Kidney (tissue), 14 donors: Measurements from ENCODE around the gene TAF3. TPM values are rescaled to one million over a fixed set of nuclear protein-coding genes. Genes with fewer than 3 reads are reported as not detected.

Source experiments
- DNase-seq, 5 donors: peaks; one replicate each; pipeline ENCODE4 v3.0.0-alpha.2; 2013 to 2020
- FAIRE-seq: peaks from 2 replicates; lab custom pipeline; 2012; peaks lifted over from hg19 to GRCh38; lab: Jason Lieb, UNC
- H3K27ac ChIP-seq, 2 donors: one replicate each; pipeline ENCODE4 v1.7.0; 2013; ENCODE audit warnings: low read depth in 2 of 2, low read length in 2 of 2, inconsistent platforms in 1 of 2
- H3K27me3 ChIP-seq: one replicate; pipeline ENCODE4 v1.7.1; 2013; ENCODE audit warnings: low read length, inconsistent platforms; ENCODE audit not compliant: control insufficient read depth, insufficient read depth
- H3K36me3 ChIP-seq, 3 donors: one replicate each; pipeline versions ENCODE4 v1.7.0 to v1.7.1; 2013; ENCODE audit warnings: low read length in 3 of 3, control low read depth in 1 of 3, inconsistent platforms in 1 of 3; ENCODE audit not compliant: insufficient read depth in 3 of 3, control insufficient read depth in 2 of 3
- H3K4me1 ChIP-seq, 3 donors: one replicate each; pipeline versions ENCODE4 v1.7.0 to v1.7.1; 2013; ENCODE audit warnings: low read length in 3 of 3, inconsistent platforms in 1 of 3, low read depth in 1 of 3; ENCODE audit not compliant: control insufficient read depth in 2 of 3, insufficient read depth in 2 of 3
- H3K4me3 ChIP-seq, 3 donors: one replicate each; pipeline versions ENCODE4 v1.7.0 to v1.8.1; 2013; ENCODE audit warnings: low read length in 3 of 3, control low read depth in 1 of 3, inconsistent platforms in 1 of 3
- H3K9ac ChIP-seq, 3 donors: one replicate each; pipeline versions ENCODE4 v1.7.0 to v1.7.1; 2013; ENCODE audit warnings: low read length in 3 of 3, control low read depth in 1 of 3, inconsistent platforms in 1 of 3
- H3K9me3 ChIP-seq, 3 donors: one replicate each; pipeline versions ENCODE4 v1.7.0 to v1.7.1; 2013; ENCODE audit warnings: low read length in 3 of 3, control low read depth in 1 of 3, inconsistent platforms in 1 of 3; ENCODE audit not compliant: control insufficient read depth in 2 of 3, insufficient read depth in 1 of 3
- CTCF ChIP-seq: IDR thresholded peaks from 3 replicates; pipeline ENCODE4 v1.5.1; 2012; ENCODE audit warnings: mild to moderate bottlenecking, moderate library complexity, borderline replicate concordance; ENCODE audit not compliant: insufficient read depth; ENCODE audit errors: extremely low read depth
- intact Hi-C: fragments of 100-400 bp; cut with DNase I; formaldehyde crosslinking; loops from one replicate; pipeline ENCODE4 v1.11.1; 2022
- polyA plus RNA-seq: library from polyadenylated mRNA; stranded (reverse); fragments of 350-450 nt; fragmentation: Illumina TruSeq; extraction: RNeasy Lipid Tissue Mini Kit (QIAGEN cat#74804); gene quantifications from one replicate; pipeline ENCODE4 v1.2.3, GENCODE V29; 2014; ENCODE audit warnings: low read depth, low replicate concordance; ENCODE audit not compliant: insufficient read depth
- total RNA-seq: library from RNA; stranded (reverse); fragmentation: NEBNext Ultra II Directional; extraction: Animal tissue kit (Norgen Biotek cat#: 25700); gene quantifications from one replicate; pipeline ENCODE4 v1.2.1, GENCODE V29; 2021
- donor health status: control.
- donor health status: control.
- donor health status: control.
- donor health status: control.
- donor health status: control.
- donor health status: DM: yes; HTN: yes; CAD: no.
- donor health status: Normal renal cell carcinoma (clear cell type).

Gene TAF3
- total and polyA plus RNA-seq, 2 donors from 2014 or later: 4.0 to 8.7 TPM

- intact Hi-C loops: no loop called here
- Histone ChIP-seq H3K27ac (no peak overlapping the region), H3K4me3 (no peak overlapping the region), H3K4me1 (no peaks in the 10 kb centered on the region), H3K9me3 (no peaks in the 10 kb centered on the region), H3K9ac (no peak overlapping the region), H3K36me3 (no peaks in the 10 kb centered on the region), H3K27me3 (no peaks in the 10 kb centered on the region)
- TF ChIP-seq CTCF: no peak
- DNase-seq: no peak
- no peak for FAIRE-seq
These were observed 69.0 kb downstream of the TAF3 start for GRCh38 chr10:7887174-7887816.

GRCh38 chr10:7889947-7890542 is 71.7 kb downstream of the TAF3 start:
- no peak overlapping the region for H3K27ac ChIP-seq
- intact Hi-C loops: no loop called here
- no peaks in the 10 kb centered on the region for H3K9me3 ChIP-seq
- no peak overlapping the region for H3K9ac ChIP-seq
- H3K36me3 ChIP-seq: no peaks in the 10 kb centered on the region
- DNase-seq: no peak
- TF ChIP-seq CTCF: no peak
- no peaks in the 10 kb centered on the region for H3K27me3 ChIP-seq
- H3K4me1 ChIP-seq: no peaks in the 10 kb centered on the region
- H3K4me3 ChIP-seq: no peak overlapping the region
- FAIRE-seq: no peak

DNA sequence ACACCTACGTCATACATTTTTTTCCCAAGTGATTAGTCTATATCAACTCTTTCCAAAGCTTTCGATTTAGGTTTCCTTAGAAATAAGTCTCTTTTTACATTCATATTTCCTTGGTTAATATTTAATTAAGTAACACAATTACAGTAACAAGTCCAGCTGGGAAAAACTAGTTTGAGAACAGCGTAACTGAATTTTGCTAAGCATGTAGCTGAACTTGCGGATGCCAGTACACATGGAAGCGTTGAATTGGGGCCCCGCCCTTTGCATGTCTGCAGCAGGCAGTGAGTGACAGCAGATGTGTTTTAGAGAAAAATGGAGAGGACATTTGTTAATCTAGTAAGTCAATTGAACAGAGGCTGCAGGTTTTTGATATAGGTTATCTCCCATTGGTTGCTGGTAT is 72.5 kb downstream of the TAF3 start:
- DNase-seq: peak in 1 of 5 donors; percentile 27
- Histone ChIP-seq H3K9ac (no peak overlapping the region), H3K27ac (no peak overlapping the region), H3K4me1 (no peaks in the 10 kb centered on the region), H3K27me3 (no peaks in the 10 kb centered on the region), H3K4me3 (no peak overlapping the region), H3K9me3 (no peaks in the 10 kb centered on the region), H3K36me3 (no peaks in the 10 kb centered on the region)
- intact Hi-C loops: no loop called here
- FAIRE-seq: no peak
- no peak for TF ChIP-seq CTCF
